Caco-2 (cell line): ENCODE data around the gene ABL2. TPM values are rescaled to one million over a fixed set of nuclear protein-coding genes. Genes with fewer than 3 reads are reported as not detected.

Source experiments
- BruUV-seq: library from RNA; stranded (reverse); fragments of 400-500 nt; replicated peaks from 2 replicates; lab custom pipeline; 2021; lab: Mats Ljungman, UMichigan
- CTCF ChIA-PET: fragments of 300-600 bp; sonication (Branson Sonifier 250); formaldehyde crosslinking; loops from one replicate; lab custom pipeline; 2022; ENCODE audit warnings: antibody characterized with exemption; lab: Charles Lee
- POLR2A ChIA-PET: fragments of 300-600 bp; sonication (Branson Sonifier 250); formaldehyde crosslinking; loops from one replicate; lab custom pipeline; 2022; ENCODE audit warnings: antibody characterized with exemption; lab: Charles Lee
- DNase-seq, 2 experiments: peaks; one replicate each; pipeline versions ENCODE4 v3.0.0 to v3.0.0-alpha.2; 2020 to 2022
- H3K27me3 ChIP-seq: replicated peaks from 2 replicates; pipeline ENCODE4 v1.6.0; 2011; ENCODE audit warnings: low read length; ENCODE audit not compliant: control insufficient read depth, insufficient read depth
- H3K36me3 ChIP-seq: 2 replicates; pipeline ENCODE4 v1.5.1; 2011; ENCODE audit warnings: low read length; ENCODE audit not compliant: control insufficient read depth, insufficient read depth
- H3K4me1 ChIP-seq: fragments of 250-450 bp; sonication (Bioruptor Pico); 2 replicates; pipeline ENCODE4 v1.5.1; 2020; ENCODE audit warnings: mild to moderate bottlenecking
- H3K4me3 ChIP-seq: 2 replicates; pipeline ENCODE4 v1.5.1; 2011; ENCODE audit warnings: low read depth, mild to moderate bottlenecking, control low read depth, low read length
- H3K9me3 ChIP-seq: fragments of 250-450 bp; sonication (Bioruptor Pico); 2 replicates; pipeline ENCODE4 v1.5.1; 2020; ENCODE audit warnings: mild to moderate bottlenecking, moderate library complexity
- H3K27ac Mint-ChIP-seq: one replicate; pipeline ENCODE4 v1.8.0; 2022; ENCODE audit warnings: mixed read lengths; ENCODE audit not compliant: unreplicated experiment
- H3K27me3 Mint-ChIP-seq: one replicate; pipeline ENCODE4 v1.8.0; 2022; ENCODE audit warnings: mixed read lengths; ENCODE audit not compliant: insufficient read depth, unreplicated experiment
- H3K36me3 Mint-ChIP-seq: one replicate; pipeline ENCODE4 v1.8.0; 2022; ENCODE audit warnings: mild to moderate bottlenecking, mixed read lengths; ENCODE audit not compliant: insufficient read depth, unreplicated experiment
- H3K4me1 Mint-ChIP-seq: one replicate; pipeline ENCODE4 v1.8.0; 2022; ENCODE audit warnings: low read depth, mixed read lengths; ENCODE audit not compliant: unreplicated experiment
- H3K4me3 Mint-ChIP-seq: one replicate; pipeline ENCODE4 v1.8.0; 2022; ENCODE audit warnings: mild to moderate bottlenecking, moderate library complexity, mixed read lengths; ENCODE audit not compliant: unreplicated experiment
- H3K9me3 Mint-ChIP-seq: one replicate; pipeline ENCODE4 v1.8.0; 2022; ENCODE audit warnings: mixed read lengths; ENCODE audit not compliant: unreplicated experiment
- intact Hi-C: fragments of 100-400 bp; cut with micrococcal nuclease; formaldehyde crosslinking; loops from one replicate; pipeline ENCODE4 v1.10.0; 2022; ENCODE audit not compliant: unreplicated experiment
- total RNA-seq: library from RNA; stranded (reverse); gene quantifications from 2 replicates; pipeline ENCODE4 v1.2.3, GENCODE V29; 2022
- TF ChIP-seq, protein P1 (sequence below), 2 experiments: fragments of 200-600 bp in 1 of 2; IDR thresholded peaks; 1 replicate in 1 of 2; 2 replicates in 1 of 2; pipeline versions ENCODE4 v1.5.1 to v1.8.0; 2011 to 2022; ENCODE audit warnings: antibody characterized with exemption in 1 of 2, control low read depth in 1 of 2, inconsistent platforms in 1 of 2, low read depth in 1 of 2, low read length in 1 of 2, mild to moderate bottlenecking in 1 of 2, moderate library complexity in 1 of 2; ENCODE audit not compliant: insufficient read depth in 1 of 2, severe bottlenecking in 1 of 2, unreplicated experiment in 1 of 2

The ABL2 gene
- total RNA-seq, 1 experiment from 2014 or later: 21.6 TPM

DNA sequence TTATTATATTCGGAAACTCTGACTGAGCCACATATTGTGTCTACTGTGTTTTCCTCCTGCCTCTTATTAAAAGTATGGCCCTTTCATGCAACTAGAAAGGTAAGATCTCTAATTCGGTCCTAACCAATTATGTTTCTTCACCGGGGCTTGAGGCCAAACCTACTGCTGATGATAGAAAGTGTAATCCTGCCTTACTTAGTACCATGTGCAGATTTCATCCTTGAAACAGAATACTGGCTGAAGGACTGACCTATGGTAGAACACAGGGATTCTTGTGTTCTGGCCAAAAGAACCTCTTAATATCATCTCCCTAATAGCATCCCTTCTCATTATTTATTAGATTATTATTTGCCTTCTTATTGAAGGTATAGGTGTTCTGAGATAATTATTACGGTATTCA, 75.0 kb downstream of the ABL2 start:
- no TSS peak for BruUV-seq
- Histone ChIP-seq H3K4me1 (peaks cover 21% of the 10 kb centered on the region), H3K4me3 (no peak overlapping the region), H3K36me3 (no peaks in the 10 kb centered on the region), H3K9me3 (no peaks in the 10 kb centered on the region), H3K27me3 (no peaks in the 10 kb centered on the region)
- no peaks in the 10 kb centered on the region for H3K27me3 Mint-ChIP-seq
- DNase-seq: no peak
- no peak overlapping the region for H3K4me3 Mint-ChIP-seq
- H3K4me1 Mint-ChIP-seq: peaks cover 23% of the 10 kb centered on the region
- no peak overlapping the region for H3K27ac Mint-ChIP-seq
- ChIA-PET POLR2A (no interaction called here), CTCF (no interaction called here)
- no peaks in the 10 kb centered on the region for H3K9me3 Mint-ChIP-seq
- intact Hi-C loops: no loop called here
- H3K36me3 Mint-ChIP-seq: no peaks in the 10 kb centered on the region
- TF ChIP-seq, protein P1, sequence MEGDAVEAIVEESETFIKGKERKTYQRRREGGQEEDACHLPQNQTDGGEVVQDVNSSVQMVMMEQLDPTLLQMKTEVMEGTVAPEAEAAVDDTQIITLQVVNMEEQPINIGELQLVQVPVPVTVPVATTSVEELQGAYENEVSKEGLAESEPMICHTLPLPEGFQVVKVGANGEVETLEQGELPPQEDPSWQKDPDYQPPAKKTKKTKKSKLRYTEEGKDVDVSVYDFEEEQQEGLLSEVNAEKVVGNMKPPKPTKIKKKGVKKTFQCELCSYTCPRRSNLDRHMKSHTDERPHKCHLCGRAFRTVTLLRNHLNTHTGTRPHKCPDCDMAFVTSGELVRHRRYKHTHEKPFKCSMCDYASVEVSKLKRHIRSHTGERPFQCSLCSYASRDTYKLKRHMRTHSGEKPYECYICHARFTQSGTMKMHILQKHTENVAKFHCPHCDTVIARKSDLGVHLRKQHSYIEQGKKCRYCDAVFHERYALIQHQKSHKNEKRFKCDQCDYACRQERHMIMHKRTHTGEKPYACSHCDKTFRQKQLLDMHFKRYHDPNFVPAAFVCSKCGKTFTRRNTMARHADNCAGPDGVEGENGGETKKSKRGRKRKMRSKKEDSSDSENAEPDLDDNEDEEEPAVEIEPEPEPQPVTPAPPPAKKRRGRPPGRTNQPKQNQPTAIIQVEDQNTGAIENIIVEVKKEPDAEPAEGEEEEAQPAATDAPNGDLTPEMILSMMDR (IDR thresholded peaks at IDR 0.05; ENCODE audit: insufficient read depth in 1 of 2, low read depth in 1 of 2, low read length in 1 of 2, severe bottlenecking in 1 of 2, unreplicated experiment in 1 of 2): no peak

DNA sequence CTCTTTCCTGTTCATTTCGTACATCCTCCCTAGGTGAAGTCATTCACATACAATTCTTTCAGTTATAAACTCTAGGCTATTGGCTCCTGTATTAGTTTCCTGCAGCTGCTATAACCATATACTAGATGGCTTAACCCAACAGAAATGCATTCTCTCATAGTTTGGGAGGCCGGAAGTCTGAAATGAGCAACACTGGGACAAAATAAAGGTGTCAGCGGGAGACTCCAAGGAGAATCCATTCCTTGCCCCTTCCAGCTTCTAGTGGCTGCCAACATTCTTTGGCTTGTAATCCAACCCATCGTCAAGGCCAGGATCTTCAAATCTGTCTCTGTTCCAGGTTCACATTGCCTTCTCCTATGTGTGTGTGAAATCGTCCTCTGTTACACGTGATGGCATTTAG, 76.3 kb downstream of the ABL2 start:
- ChIA-PET POLR2A (no interaction called here), CTCF (interaction anchor here (0.9 kb wide), 1 partner anchor 32 kb away, joined by 4 read pairs; no protein-coding TSS in a partner anchor)
- peaks cover 23% of the 10 kb centered on the region for H3K4me1 Mint-ChIP-seq
- peaks cover 5% of the 10 kb centered on the region for H3K36me3 Mint-ChIP-seq
- TF ChIP-seq, protein P1 (IDR thresholded peaks at IDR 0.05; ENCODE audit: insufficient read depth in 1 of 2, low read depth in 1 of 2, low read length in 1 of 2, severe bottlenecking in 1 of 2, unreplicated experiment in 1 of 2): no peak
- Histone ChIP-seq H3K27me3 (no peaks in the 10 kb centered on the region), H3K36me3 (no peaks in the 10 kb centered on the region), H3K4me3 (no peak overlapping the region), H3K4me1 (peaks cover 21% of the 10 kb centered on the region), H3K9me3 (no peaks in the 10 kb centered on the region)
- intact Hi-C loops: no loop called here
- DNase-seq: no peak
- BruUV-seq: no TSS peak
- no peak overlapping the region for H3K4me3 Mint-ChIP-seq
- H3K27me3 Mint-ChIP-seq: no peaks in the 10 kb centered on the region
- H3K27ac Mint-ChIP-seq: peak overlapping the region; percentile 15
- no peaks in the 10 kb centered on the region for H3K9me3 Mint-ChIP-seq

DNA sequence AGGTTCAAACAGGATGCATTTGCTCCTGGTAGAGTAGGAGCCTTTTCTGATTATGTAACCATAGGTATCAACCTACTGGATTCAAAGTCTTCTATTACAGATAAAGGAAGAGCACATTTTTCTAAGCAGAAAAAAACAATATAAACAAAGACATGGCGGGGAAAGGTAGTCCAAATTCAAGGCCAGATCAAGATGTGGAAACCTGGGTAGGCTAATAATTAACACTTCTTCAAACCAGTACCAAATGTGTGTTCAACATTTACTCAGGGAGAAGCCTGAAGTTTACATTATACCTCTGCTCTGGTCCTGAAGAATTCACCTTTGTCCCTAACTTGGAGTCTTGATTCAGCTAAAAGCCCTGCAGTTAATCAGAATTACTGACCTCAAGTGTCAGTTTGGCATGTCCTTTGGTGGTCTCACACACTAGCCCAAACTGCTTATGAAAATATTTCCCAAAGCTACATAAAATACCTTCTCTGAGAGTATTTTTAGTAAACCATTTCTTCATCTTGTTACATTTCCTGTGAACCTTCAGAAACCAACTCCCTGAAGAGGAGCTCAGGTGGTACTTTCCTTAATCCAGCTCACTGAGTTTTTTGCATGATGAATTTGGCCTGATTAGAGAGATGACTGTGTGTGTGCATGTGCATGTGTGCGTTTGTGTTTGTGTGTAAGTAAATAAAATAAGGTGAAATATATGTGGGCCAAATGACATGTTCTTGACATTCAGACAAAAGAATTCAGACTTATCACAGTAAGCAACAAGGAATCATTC, 77.4 kb downstream of the ABL2 start:
- Histone ChIP-seq H3K4me1 (peaks cover 21% of the 10 kb centered on the region), H3K27me3 (no peaks in the 10 kb centered on the region), H3K9me3 (no peaks in the 10 kb centered on the region), H3K4me3 (no peak overlapping the region), H3K36me3 (no peaks in the 10 kb centered on the region)
- peak overlapping the region; percentile 15 for H3K27ac Mint-ChIP-seq
- CTCF ChIA-PET: interaction anchor here (1.3 kb wide), 1 partner anchor 31 kb away, joined by 4 read pairs; no protein-coding TSS in a partner anchor
- POLR2A ChIA-PET: no interaction called here
- BruUV-seq: no TSS peak
- TF ChIP-seq, protein P1 (IDR thresholded peaks at IDR 0.05; ENCODE audit: insufficient read depth in 1 of 2, low read depth in 1 of 2, low read length in 1 of 2, severe bottlenecking in 1 of 2, unreplicated experiment in 1 of 2): no peak
- H3K27me3 Mint-ChIP-seq: no peaks in the 10 kb centered on the region
- peak in 1 of 2 experiments; percentile 57 for DNase-seq
- intact Hi-C loops: loop anchor here (1.0 kb wide), 1 partner anchor 12 kb away; no protein-coding TSS in a partner anchor
- H3K4me1 Mint-ChIP-seq: peaks cover 23% of the 10 kb centered on the region
- H3K9me3 Mint-ChIP-seq: no peaks in the 10 kb centered on the region
- H3K36me3 Mint-ChIP-seq: peaks cover 8% of the 10 kb centered on the region
- peak overlapping the region; percentile 44 for H3K4me3 Mint-ChIP-seq
